ENCODE results near the gene HEXB. TPM values are rescaled to one million over a fixed set of nuclear protein-coding genes. Genes with fewer than 3 reads are reported as not detected.

Gene HEXB
- polyA plus RNA-seq, 1 donor from 2014 or later: 23.1 TPM

GRCh38 chr5:74640954-74641734 lies 43.9 kb upstream of the HEXB start:
- no peaks in the 10 kb centered on the region for H3K27me3 ChIP-seq (ENCODE audit: insufficient read depth, low read depth, low read length)
- H3K4me3 ChIP-seq (ENCODE audit: low read length): peak overlapping the region; percentile 97
- peaks cover 5% of the 10 kb centered on the region for H3F3A ChIP-seq (ENCODE audit: insufficient read depth, low read length, poor library complexity, severe bottlenecking)
- H3K4me2 ChIP-seq (ENCODE audit: low read length): peak overlapping the region; percentile 96
- peaks cover 12% of the 10 kb centered on the region for H4K20me1 ChIP-seq (ENCODE audit: insufficient read depth)
- H2AFZ ChIP-seq (ENCODE audit: low read depth, low read length): peak overlapping the region; percentile 46
- H3K9ac ChIP-seq (ENCODE audit: low read length): peak overlapping the region; percentile 96
- H3K79me2 ChIP-seq (replicated peaks; ENCODE audit: insufficient read depth, low read length): peaks cover 42% of the 10 kb centered on the region
- TF ChIP-seq MXI1 (conservative IDR thresholded peaks at IDR 0.05; ENCODE audit: poor library complexity, severe bottlenecking) (peak; percentile 92), SMC3 (conservative IDR thresholded peaks at IDR 0.05; ENCODE audit: poor library complexity) (no peak), POLR2AphosphoS5 (IDR thresholded peaks at IDR 0.05) (no peak), EP300 (conservative IDR thresholded peaks at IDR 0.05; ENCODE audit: poor library complexity, severe bottlenecking) (no peak)
- no peaks in the 10 kb centered on the region for H3K36me3 ChIP-seq (ENCODE audit: insufficient read depth, low read length)
- no peaks in the 10 kb centered on the region for H3K9me2 ChIP-seq (ENCODE audit: insufficient read depth, low read length)
- peak overlapping the region; percentile 94 for H3K27ac ChIP-seq (ENCODE audit: low read length)
- no peaks in the 10 kb centered on the region for H3K9me3 ChIP-seq (ENCODE audit: low read length)

- H4K20me1 ChIP-seq (ENCODE audit: insufficient read depth): peaks cover 12% of the 10 kb centered on the region
- TF ChIP-seq RAD21 (conservative IDR thresholded peaks at IDR 0.05) (peak; percentile 92), MXI1 (conservative IDR thresholded peaks at IDR 0.05; ENCODE audit: poor library complexity, severe bottlenecking) (peak; percentile 28), EP300 (conservative IDR thresholded peaks at IDR 0.05; ENCODE audit: poor library complexity, severe bottlenecking) (no peak), REST (IDR thresholded peaks at IDR 0.05; ENCODE audit: borderline replicate concordance) (no peak), CTCF (IDR thresholded peaks at IDR 0.05; ENCODE audit: poor library complexity, severe bottlenecking) (peak; percentile 89), SMC3 (conservative IDR thresholded peaks at IDR 0.05; ENCODE audit: poor library complexity) (peak; percentile 93), POLR2AphosphoS5 (IDR thresholded peaks at IDR 0.05) (peak; percentile 17)
- peak overlapping the region; percentile 94 for H3K27ac ChIP-seq (ENCODE audit: low read length)
- peaks cover 5% of the 10 kb centered on the region for H3F3A ChIP-seq (ENCODE audit: insufficient read depth, low read length, poor library complexity, severe bottlenecking)
- H3K9me3 ChIP-seq (ENCODE audit: low read length): no peaks in the 10 kb centered on the region
- H3K9me2 ChIP-seq (ENCODE audit: insufficient read depth, low read length): no peaks in the 10 kb centered on the region
- peak overlapping the region; percentile 96 for H3K9ac ChIP-seq (ENCODE audit: low read length)
- no peaks in the 10 kb centered on the region for H3K36me3 ChIP-seq (ENCODE audit: insufficient read depth, low read length)
- peak overlapping the region; percentile 96 for H3K4me2 ChIP-seq (ENCODE audit: low read length)
- H2AFZ ChIP-seq (ENCODE audit: low read depth, low read length): peak overlapping the region; percentile 18
- H3K79me2 ChIP-seq (replicated peaks; ENCODE audit: insufficient read depth, low read length): peaks cover 34% of the 10 kb centered on the region
- H3K4me3 ChIP-seq (ENCODE audit: low read length): peak overlapping the region; percentile 97
- H3K27me3 ChIP-seq (ENCODE audit: insufficient read depth, low read depth, low read length): no peaks in the 10 kb centered on the region
These were observed 43.1 kb upstream of the HEXB start for GRCh38 chr5:74641735-74642542.

Measured in neural cell (in vitro differentiated cells).